K562 (cell line): ENCODE measurements around the gene HSPA5. TPM values are rescaled to one million over a fixed set of nuclear protein-coding genes. Genes with fewer than 3 reads are reported as not detected.

Experiments
- ETV1 ChIP-seq: fragments of 450-650 bp; conservative IDR thresholded peaks from 2 replicates; pipeline ENCODE4 v1.6.1; 2016; ENCODE audit warnings: missing genetic modification characterization, control low read depth, low read depth, missing compliant biosample characterization
- ILF3 ChIP-seq: fragments of 450-650 bp; IDR thresholded peaks from 2 replicates; pipeline ENCODE4 v1.6.1; 2018; ENCODE audit warnings: antibody characterized with exemption, mild to moderate bottlenecking, moderate library complexity, borderline replicate concordance
- JUN ChIP-seq, 2 experiments: sonication (generic) in 1 of 2; formaldehyde crosslinking in 1 of 2; IDR thresholded peaks; 2 replicates each; pipeline versions ENCODE4 v1.6.1 to v1.8.0; 2012 to 2022; ENCODE audit warnings: borderline replicate concordance in 2 of 2, mild to moderate bottlenecking in 2 of 2, improper control_type of control experiment in 1 of 2, low read depth in 1 of 2, low read length in 1 of 2, missing genetic modification reagents in 1 of 2
- KLF16 ChIP-seq: IDR thresholded peaks from 2 replicates; pipeline ENCODE4 v1.6.1; 2016; ENCODE audit warnings: antibody characterized with exemption
- KLF6 ChIP-seq: fragments of 250-450 bp; sonication (Bioruptor Pico); IDR thresholded peaks from 2 replicates; pipeline ENCODE4 v1.4.0; 2020; ENCODE audit warnings: mild to moderate bottlenecking, moderate library complexity, borderline replicate concordance
- MEIS2 ChIP-seq: fragments of 450-650 bp; IDR thresholded peaks from 2 replicates; pipeline ENCODE4 v1.6.1; 2014; ENCODE audit warnings: mild to moderate bottlenecking; ENCODE audit not compliant: partially characterized antibody
- MXI1 ChIP-seq: IDR thresholded peaks from 2 replicates; pipeline ENCODE4 v1.6.1; 2011; ENCODE audit warnings: low read depth, mild to moderate bottlenecking, improper control_type of control experiment, low read length
- ZBTB26 ChIP-seq: fragments of 450-650 bp; formaldehyde crosslinking; IDR thresholded peaks from 2 replicates; pipeline ENCODE4 v1.4.0; 2022; ENCODE audit warnings: missing genetic modification characterization
- ZNF395 ChIP-seq: fragments of 200-800 bp; sonication (Bioruptor generic); IDR thresholded peaks from 2 replicates; pipeline ENCODE4 v1.6.1; 2017; ENCODE audit warnings: missing genetic modification characterization, missing compliant biosample characterization
- ZNF41 ChIP-seq: fragments of 250-450 bp; sonication (Bioruptor Pico); conservative IDR thresholded peaks from 2 replicates; pipeline ENCODE4 v1.4.0; 2020; ENCODE audit warnings: mild to moderate bottlenecking
- ZNF699 ChIP-seq: fragments of 250-450 bp; sonication (Bioruptor Pico); IDR thresholded peaks from 2 replicates; pipeline ENCODE4 v1.8.0; 2021; ENCODE audit warnings: mild to moderate bottlenecking, moderate library complexity; ENCODE audit not compliant: insufficient replicate concordance
- polyA plus RNA-seq, 8 experiments: library from polyadenylated mRNA; depleted of rRNA in 4 of 8; stranded (reverse) in 5 of 8; unstranded in 3 of 8; fragments of >200 nt; fragmentation: Nextera tagmentation in 2 of 8; fragmentation: Illumina TruSeq in 1 of 8; extraction: Ambion mirVana in 2 of 8; extraction: Trizol in 1 of 8; gene quantifications; 2 replicates each; pipeline versions ENCODE4 v1.2.1 to v1.2.3, GENCODE V29; 2011 to 2014; ENCODE audit warnings: inconsistent platforms in 1 of 8, missing spikeins in 1 of 8
- total RNA-seq, 7 experiments: library from RNA; depleted of rRNA in 6 of 7; stranded (reverse); fragments of >200 nt in 6 of 7; fragmentation: Illumina TruSeq in 2 of 7; extraction: Trizol in 2 of 7; gene quantifications; 2 replicates each; pipeline versions ENCODE4 v1.2.1 to v1.2.3, GENCODE V29; 2011 to 2021; ENCODE audit warnings: low replicate concordance in 1 of 7
- TF ChIP-seq, protein P1 (sequence below): fragments of 250-450 bp; sonication (Bioruptor Pico); IDR thresholded peaks from 2 replicates; pipeline ENCODE4 v1.4.0; 2020
- TF ChIP-seq, protein P2 (sequence below): IDR thresholded peaks from 2 replicates; pipeline ENCODE4 v1.6.1; 2012; ENCODE audit warnings: low read depth, low read length, improper control_type of control experiment, borderline replicate concordance
- TF ChIP-seq, protein P3 (sequence below), 2 experiments: fragments of 200-800 bp in 1 of 2; sonication (Bioruptor generic) in 1 of 2; sonication (generic) in 1 of 2; formaldehyde crosslinking in 1 of 2; IDR thresholded peaks in 1 of 2; conservative IDR thresholded peaks in 1 of 2; 2 replicates each; pipeline versions ENCODE4 v1.5.0 to v1.6.1; 2016 to 2020; ENCODE audit warnings: missing compliant biosample characterization in 1 of 2, missing genetic modification characterization in 1 of 2, missing genetic modification reagents in 1 of 2

Gene HSPA5
- total and polyA plus RNA-seq, 9 of the 15 experiments (the other 6 are each of a cell fraction or from before 2014, with no cell fraction given), result 48.0 to 265 (median 113) TPM

DNA sequence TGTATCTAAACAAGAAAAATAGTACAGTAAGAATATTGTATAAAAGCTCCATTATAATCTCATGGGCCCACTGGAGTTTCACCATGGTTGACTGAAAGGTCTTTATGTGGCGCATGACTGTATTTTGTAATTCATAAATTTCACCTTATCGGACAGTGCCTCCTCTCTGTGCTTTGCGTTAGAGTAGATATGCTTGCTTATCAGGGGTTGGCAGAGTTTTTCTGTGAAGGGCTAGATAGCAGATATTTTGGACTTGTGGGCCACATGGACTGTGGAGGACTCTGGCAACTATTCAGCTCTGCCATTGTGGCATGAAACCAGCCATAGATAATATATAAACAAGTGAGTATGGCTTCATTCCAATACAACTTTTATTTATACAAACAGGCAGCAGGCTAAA is 43.7 kb upstream of the HSPA5 start (continued):
- TF ChIP-seq, protein P1, sequence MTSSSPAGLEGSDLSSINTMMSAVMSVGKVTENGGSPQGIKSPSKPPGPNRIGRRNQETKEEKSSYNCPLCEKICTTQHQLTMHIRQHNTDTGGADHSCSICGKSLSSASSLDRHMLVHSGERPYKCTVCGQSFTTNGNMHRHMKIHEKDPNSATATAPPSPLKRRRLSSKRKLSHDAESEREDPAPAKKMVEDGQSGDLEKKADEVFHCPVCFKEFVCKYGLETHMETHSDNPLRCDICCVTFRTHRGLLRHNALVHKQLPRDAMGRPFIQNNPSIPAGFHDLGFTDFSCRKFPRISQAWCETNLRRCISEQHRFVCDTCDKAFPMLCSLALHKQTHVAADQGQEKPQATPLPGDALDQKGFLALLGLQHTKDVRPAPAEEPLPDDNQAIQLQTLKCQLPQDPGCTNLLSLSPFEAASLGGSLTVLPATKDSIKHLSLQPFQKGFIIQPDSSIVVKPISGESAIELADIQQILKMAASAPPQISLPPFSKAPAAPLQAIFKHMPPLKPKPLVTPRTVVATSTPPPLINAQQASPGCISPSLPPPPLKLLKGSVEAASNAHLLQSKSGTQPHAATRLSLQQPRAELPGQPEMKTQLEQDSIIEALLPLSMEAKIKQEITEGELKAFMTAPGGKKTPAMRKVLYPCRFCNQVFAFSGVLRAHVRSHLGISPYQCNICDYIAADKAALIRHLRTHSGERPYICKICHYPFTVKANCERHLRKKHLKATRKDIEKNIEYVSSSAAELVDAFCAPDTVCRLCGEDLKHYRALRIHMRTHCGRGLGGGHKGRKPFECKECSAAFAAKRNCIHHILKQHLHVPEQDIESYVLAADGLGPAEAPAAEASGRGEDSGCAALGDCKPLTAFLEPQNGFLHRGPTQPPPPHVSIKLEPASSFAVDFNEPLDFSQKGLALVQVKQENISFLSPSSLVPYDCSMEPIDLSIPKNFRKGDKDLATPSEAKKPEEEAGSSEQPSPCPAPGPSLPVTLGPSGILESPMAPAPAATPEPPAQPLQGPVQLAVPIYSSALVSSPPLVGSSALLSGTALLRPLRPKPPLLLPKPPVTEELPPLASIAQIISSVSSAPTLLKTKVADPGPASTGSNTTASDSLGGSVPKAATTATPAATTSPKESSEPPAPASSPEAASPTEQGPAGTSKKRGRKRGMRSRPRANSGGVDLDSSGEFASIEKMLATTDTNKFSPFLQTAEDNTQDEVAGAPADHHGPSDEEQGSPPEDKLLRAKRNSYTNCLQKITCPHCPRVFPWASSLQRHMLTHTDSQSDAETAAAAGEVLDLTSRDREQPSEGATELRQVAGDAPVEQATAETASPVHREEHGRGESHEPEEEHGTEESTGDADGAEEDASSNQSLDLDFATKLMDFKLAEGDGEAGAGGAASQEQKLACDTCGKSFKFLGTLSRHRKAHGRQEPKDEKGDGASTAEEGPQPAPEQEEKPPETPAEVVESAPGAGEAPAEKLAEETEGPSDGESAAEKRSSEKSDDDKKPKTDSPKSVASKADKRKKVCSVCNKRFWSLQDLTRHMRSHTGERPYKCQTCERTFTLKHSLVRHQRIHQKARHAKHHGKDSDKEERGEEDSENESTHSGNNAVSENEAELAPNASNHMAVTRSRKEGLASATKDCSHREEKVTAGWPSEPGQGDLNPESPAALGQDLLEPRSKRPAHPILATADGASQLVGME, result no peak
- peak; percentile 97 for TF ChIP-seq MEIS2
- TF ChIP-seq ZNF699 (CRISPR knock-in tag), result no peak
- peak; percentile 62; the same call in 1 of the 2 replicates for TF ChIP-seq ZBTB26 (CRISPR knock-in tag)
- TF ChIP-seq MXI1, result peak; percentile 88; the same call in 1 of the 2 replicates
- peak; percentile 94; the same call in 1 of the 2 replicates for TF ChIP-seq ILF3
- TF ChIP-seq, protein P2, sequence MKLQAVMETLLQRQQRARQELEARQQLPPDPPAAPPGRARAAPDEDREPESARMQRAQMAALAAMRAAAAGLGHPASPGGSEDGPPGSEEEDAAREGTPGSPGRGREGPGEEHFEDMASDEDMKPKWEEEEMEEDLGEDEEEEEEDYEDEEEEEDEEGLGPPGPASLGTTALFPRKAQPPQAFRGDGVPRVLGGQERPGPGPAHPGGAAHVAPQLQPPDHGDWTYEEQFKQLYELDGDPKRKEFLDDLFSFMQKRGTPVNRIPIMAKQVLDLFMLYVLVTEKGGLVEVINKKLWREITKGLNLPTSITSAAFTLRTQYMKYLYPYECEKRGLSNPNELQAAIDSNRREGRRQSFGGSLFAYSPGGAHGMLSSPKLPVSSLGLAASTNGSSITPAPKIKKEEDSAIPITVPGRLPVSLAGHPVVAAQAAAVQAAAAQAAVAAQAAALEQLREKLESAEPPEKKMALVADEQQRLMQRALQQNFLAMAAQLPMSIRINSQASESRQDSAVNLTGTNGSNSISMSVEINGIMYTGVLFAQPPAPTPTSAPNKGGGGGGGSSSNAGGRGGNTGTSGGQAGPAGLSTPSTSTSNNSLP, result peak; percentile 99
- peak; percentile 93 for TF ChIP-seq KLF6 (CRISPR knock-in tag)
- TF ChIP-seq ZNF395 (CRISPR knock-in tag), result peak; percentile 99
- peak; percentile 49; the same call in 1 of the 2 replicates for TF ChIP-seq ETV1 (tag)
- TF ChIP-seq, protein P3, sequence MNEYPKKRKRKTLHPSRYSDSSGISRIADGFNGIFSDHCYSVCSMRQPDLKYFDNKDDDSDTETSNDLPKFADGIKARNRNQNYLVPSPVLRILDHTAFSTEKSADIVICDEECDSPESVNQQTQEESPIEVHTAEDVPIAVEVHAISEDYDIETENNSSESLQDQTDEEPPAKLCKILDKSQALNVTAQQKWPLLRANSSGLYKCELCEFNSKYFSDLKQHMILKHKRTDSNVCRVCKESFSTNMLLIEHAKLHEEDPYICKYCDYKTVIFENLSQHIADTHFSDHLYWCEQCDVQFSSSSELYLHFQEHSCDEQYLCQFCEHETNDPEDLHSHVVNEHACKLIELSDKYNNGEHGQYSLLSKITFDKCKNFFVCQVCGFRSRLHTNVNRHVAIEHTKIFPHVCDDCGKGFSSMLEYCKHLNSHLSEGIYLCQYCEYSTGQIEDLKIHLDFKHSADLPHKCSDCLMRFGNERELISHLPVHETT (CRISPR knock-in tag; conservative IDR thresholded peaks at IDR 0.05 in 1 of 2, IDR thresholded peaks at IDR 0.05 in 1 of 2), result peak in 1 of 2 experiments; percentile 97; a peak in 2 of 4 replicates
- TF ChIP-seq KLF16, result peak; percentile 100
- 0 out of 2 replicates have a peak, but pooled peaks have one; percentile 57 for TF ChIP-seq JUN (IDR thresholded peaks at IDR 0.05; ENCODE audit: borderline replicate concordance, low read depth, low read length)
- TF ChIP-seq JUN (CRISPR knock-in tag; IDR thresholded peaks at IDR 0.05; ENCODE audit: borderline replicate concordance), result no peak
- TF ChIP-seq ZNF41 (CRISPR knock-in tag), result peak; percentile 67; the same call in 1 of the 2 replicates
